Retina (tissue), 1 donor: ENCODE results near the gene ZNF469.

Experiments used
- DNase-seq: peaks from one replicate; pipeline ENCODE4 v3.0.0-alpha.2; 2016

ZNF469 gene, protein sequence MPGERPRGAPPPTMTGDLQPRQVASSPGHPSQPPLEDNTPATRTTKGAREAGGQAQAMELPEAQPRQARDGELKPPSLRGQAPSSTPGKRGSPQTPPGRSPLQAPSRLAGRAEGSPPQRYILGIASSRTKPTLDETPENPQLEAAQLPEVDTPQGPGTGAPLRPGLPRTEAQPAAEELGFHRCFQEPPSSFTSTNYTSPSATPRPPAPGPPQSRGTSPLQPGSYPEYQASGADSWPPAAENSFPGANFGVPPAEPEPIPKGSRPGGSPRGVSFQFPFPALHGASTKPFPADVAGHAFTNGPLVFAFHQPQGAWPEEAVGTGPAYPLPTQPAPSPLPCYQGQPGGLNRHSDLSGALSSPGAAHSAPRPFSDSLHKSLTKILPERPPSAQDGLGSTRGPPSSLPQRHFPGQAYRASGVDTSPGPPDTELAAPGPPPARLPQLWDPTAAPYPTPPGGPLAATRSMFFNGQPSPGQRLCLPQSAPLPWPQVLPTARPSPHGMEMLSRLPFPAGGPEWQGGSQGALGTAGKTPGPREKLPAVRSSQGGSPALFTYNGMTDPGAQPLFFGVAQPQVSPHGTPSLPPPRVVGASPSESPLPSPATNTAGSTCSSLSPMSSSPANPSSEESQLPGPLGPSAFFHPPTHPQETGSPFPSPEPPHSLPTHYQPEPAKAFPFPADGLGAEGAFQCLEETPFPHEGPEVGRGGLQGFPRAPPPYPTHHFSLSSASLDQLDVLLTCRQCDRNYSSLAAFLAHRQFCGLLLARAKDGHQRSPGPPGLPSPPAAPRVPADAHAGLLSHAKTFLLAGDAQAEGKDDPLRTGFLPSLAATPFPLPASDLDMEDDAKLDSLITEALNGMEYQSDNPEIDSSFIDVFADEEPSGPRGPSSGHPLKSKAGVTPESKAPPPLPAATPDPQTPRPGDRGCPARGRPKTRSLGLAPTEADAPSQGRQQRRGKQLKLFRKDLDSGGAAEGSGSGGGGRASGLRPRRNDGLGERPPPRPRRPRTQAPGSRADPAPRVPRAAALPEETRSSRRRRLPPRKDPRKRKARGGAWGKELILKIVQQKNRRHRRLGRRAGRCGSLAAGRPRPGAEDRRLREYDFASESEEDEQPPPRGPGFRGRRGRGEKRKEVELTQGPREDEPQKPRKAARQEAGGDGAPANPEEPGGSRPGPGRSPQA (N-terminal part only)

DNA sequence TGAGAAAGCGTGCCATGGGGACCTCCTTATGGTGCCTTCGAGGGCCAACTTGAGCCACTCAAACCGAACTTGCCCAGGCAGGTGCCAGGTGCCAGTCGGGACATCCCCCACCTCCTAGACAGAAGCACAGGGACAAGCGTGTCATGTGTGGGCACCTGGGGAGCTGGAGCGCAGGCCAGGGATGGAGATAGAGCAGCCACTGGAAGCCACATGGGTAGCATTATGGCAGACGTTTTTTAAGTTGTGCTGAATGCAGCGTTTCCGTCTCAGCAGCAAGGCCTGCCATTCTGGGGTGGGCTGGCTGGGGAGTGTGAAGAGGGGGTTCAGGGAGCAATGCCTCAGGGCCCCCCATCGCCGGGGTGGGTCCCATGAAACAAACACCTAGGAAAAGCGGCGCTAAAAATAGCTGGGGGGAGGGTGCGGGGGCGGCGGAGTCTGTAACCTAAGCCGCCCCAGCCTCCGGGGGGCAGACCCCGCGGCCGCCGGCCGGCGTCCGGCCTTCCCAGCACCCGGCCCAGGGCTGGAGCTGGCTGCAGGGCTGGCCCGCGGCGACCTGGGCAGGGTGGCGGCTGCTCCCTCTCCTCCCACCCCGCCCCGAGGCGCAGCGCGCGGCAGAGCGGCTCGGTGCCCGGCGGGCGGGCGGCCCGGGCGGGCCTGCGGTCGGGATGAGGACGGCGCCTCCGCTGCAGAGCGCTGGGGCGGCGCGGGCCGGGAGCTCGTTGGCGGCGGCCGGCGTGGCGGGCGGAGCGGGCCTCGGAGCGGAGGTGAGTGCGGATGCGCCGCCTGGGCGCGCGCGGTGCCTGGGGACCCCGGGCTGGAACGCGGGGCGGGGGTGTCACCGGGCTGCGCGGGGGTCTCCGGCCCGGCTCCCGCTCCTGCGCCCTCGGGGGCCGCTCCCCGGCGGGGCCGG is at the start of gene ZNF469:
TSS of gene ZNF469 (plus strand) at position 469 of the 910 bp plus-strand sequence. CDS start 44,512 bp downstream, outside the sequence.
- no peak for DNase-seq

DNA sequence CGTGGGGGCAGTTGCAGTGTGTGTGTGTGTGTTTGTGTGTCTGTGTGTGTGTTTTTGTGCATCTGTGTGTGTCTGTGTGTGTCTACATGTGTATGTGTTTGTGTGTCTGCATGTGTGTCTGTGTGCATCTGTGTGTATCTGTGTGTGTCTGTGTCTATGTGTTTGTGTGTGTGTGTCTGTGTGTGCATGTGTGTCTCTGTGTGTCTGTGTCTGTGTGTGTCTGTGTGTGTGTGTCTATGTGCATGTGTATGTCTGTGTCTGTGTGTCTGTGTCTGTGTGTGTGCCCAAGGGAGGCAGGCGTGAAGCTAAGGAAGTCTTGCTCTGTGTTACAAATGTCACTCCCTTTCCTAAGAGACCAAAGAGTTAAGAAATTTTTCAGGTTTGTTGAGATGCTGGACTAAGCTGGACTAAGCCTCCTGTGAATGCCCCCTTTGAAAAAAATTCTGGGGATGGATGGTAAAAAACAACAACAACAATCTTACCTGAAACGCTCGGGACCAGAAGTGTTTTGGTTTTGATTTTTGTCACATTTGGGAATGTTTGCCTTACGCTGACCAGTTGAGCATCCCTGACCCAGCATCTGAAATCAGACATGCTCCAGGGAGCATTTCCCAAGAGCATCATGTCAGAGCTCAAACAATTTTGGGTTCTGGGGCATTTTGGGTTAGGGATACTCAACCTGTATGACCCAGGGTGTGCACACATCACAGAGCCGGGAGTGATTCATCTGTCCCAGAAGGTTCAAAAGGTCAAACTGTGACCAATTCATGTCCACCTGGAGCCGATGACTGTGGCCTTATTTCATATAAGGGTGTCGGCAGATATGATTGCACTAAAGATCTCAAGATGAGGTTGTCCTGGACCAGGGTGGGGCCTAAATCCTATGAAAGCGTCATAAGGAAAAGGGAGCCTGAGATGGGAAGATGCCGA is 48.6 kb upstream of the ZNF469 start:
- DNase-seq: no peak

DNA sequence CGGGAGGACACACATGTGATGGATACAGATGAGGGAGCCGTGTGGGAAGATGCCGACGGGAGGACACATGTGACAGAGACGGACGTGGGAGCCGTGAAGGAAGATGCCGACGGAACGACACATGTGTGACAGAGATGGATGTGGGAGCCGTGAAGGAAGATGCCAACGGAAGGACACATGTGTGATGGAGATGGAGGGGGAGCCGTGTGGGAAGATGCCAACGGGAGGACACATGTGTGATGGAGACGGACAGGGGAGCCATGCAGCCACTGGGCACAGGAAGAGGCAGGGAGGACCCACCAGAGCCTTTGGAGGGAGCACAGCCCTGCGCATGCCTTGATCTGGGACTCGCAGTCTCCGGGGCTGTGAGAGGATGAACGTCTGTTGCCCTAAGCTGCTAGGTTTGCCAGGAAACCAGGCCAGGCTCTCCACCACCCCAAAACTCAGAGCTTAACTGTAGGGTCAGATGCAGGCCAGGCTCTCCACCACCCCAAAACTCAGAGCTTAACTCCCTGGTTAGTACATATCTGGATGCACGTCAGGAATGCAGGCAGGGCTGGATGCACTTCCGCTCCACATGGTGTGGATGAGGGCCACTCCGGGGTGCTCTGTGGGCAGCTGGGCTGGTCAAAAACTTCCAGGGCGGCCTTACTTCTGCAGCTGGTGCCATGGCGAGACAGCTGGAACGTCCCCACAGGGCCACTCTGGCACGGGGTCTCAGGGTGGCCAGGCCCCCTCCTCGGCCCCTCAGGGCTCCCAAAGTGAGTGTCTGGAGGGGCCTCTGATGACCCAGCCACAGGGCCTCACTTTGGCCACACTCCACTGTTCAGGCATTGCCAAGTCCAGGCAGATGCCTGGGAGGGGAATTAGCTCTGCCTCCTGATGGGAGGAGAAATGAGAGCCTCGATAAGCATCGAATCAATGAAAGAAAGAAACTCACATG is 47.7 kb upstream of the ZNF469 start:
- no peak for DNase-seq

DNA sequence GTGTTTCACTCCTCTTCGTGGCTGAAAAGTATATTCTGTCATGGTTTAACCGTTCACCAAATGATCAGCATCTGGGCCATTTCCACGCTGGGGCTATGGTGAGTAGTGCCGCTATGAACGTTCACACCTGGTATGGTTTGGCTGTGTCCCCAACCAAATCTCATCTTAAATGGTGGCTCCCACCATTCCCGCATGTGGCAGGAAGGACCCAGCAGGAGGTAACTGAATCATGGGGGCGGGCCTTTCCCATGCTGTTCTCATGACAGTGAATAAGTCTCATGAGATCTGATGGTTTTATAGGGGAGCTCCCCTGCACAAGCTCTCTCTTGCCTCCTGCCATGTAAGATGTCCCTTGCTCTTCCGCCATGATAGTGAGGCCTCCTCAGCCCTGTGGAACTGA is 45.7 kb upstream of the ZNF469 start:
- no peak for DNase-seq

DNA sequence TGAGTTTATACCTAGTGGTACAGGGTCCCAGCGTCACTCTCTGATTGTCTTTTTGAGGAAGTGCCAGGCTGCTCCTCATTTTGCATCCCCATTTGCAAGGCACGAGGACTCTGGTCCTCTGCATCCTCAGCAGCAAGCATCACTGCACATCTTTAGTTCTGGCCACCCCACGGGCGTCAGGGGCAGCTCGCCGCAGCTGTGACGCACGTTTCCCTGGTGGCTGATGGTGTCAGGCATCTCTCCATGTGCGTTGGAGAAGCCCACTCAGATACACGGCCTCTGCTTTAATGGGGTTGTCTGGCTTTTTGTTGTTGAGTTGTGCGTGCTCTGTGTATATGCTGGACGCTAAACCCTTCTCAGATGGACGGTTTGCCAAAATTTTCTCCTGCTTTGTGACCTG is 45.2 kb upstream of the ZNF469 start:
- no peak for DNase-seq

DNA sequence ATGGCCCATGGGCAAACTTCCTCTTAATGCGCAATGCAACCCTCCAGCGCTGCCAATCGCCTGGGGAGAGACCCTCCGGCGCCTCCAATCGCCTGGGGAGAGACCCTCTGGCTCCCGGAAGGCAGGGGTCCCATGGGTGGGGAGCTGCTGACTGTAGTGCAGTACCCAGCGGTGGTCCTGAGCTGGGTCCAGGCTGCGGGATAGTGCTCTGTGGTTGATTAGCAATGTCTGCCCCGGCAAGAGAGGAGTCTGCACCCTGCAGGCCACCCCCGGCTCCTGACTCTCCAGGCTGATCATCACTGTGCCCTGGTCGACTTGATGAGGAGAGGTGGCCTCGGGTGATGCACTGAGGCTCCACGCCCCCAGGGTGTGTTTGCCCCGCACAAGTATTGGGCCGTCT is 44.6 kb upstream of the ZNF469 start:
- no peak for DNase-seq

DNA sequence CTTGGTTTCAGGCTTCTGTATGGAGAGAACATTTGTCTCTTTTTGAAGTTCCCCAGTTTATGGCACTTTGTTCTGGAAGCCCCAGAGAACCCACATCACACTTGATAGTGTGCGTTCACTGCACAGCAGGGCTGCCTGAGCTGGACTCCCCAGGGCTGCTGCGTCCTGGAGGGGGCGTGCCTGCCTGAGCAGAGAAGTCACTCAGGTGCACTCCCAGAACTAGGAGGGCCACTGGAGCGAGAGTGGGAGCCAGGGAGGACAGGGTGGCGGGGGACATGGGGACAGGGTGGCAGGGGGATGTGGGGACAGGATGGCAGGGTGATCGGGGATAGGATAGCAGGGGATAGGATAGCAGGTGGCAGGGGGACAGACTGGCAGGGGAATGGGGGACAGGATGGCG is 43.9 kb upstream of the ZNF469 start:
- DNase-seq: no peak

DNA sequence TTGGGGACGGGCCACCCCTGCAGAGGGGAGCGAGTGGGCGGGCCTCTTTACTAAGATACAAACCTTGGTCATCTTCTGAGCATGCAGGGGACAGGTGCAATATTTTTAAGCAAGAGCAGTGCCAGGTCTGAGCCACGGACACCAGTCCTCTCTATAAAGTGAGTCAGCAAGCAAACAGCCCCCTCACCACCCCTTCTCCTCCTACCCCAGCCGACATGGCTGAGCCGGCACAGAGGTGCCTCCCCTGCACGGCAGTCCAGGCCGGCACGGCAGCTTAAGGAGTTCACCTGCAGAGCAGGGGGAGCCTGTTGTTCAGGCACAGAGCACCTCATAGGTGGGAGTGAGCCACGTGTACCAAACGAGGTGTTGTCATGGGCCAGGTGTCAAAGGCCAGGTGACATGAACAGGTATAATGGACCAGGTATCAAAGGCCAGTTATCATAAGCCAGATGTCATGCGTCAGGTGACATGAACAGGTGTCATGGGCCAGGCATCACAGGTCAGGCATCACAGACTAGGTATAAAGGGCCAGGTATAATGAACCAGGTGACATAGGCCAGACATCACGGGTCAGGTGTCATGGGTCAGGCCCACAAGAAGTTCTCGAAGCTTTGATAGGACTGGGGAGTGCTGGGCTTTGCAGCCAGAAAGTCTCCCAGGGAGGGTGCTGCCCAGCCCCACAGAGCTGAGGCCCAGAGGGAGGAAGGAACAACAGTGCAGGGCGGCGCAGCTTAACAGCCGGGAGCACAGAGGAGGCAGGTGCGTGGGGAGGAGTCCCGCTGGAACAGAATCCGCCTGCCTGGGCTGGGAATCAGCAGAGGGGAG is 42.6 kb upstream of the ZNF469 start:
- DNase-seq: no peak

DNA sequence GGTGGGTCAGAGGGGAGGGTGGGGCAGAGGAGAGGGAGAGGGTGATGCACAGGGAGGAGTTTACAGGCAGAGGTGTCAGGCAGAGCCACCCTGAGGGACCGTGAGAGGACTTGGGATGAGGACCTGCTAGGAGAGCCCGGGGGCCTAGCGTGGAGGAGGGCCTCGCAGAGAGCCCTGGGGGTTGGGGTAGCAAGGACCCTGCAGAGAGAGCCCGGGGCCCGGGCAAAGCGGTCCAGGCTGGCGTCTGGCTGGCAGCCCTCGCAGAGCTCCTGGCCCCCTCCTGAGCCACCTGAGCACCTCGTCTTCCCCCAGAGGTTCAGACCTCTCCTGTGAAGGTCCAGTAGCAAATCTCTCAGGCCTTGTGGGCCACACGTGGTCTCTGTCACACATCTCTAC is 42.0 kb upstream of the ZNF469 start:
- no peak for DNase-seq

DNA sequence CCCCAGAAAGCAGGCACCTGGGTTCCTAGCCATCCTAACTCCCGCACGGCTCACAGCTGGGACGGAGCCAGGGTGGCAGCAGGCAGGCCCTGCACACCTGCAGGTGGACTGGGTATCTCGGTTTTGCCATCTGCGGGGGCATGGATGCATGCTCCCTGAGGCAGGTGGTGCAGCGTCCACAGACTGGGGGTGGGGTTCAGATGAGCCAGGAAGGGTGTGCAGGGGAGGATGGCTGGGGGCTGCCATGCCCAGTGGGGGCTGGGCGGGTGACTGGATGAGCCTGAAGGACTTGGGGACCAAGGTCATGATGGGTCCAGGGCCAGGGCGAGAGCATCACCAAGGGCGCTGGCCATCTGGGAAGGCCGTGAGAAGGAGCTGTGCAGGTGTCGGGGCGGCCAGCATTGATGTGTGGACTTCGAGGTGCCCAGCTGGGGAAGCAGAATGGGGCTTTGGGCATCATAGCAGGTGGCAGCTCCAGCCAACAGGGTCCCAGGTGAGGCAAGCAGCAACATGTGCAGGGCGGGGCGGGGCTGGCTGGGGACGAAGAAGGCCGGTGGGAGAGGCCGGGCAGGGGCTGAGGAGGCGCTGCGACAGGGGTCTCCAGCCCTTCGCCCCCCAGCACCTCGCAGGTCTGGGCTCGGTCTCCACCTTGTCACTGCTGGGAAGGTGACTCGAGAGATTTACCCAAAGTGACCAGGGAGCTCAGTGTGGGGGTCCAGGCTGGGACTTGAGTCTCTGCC is 41.0 kb upstream of the ZNF469 start:
- no peak for DNase-seq

DNA sequence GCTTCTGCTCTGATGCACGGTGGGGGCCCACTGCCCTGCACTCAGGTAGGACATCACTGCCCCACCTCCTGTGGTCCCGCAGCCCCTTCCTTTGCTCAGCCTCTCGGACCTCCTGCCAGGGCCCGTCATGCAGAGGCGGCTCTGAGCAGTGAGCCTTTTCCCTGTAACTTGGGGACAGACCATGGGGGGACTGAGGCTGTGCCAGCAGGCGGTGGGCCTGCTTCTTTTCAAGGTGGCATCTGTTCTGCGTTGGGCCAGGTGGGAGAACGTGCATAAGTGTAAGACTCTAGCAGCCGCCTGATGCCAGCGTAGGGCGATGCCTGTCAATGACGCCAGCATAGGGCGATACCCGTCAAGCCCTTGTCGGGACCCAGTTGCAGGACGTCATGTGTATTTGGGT is 40.3 kb upstream of the ZNF469 start:
- DNase-seq: no peak

DNA sequence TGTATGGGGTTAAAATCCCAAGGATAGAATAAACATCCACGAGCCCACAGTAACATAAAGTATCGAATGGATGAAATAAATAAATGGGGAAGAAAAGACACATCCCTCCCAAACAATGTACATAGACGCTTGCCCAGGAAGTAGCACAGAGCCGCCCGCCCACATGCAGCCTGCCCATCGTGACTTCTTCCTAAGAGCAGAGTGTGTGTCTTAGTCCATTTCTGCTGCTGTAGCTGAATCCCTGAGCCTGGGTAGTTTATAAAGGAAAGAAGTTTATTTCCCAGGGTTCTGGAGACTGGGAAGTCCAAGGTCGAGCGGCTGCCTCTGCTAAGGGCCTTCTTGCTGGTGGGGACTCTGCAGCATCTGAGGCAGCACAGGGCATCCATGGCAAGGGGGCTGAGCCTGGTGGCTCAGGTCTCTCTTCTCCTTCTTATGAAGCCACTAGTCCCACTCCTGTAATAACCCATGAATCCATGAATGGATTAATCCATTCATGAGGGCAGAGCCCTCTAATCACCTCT is 39.4 kb upstream of the ZNF469 start:
- no peak for DNase-seq

DNA sequence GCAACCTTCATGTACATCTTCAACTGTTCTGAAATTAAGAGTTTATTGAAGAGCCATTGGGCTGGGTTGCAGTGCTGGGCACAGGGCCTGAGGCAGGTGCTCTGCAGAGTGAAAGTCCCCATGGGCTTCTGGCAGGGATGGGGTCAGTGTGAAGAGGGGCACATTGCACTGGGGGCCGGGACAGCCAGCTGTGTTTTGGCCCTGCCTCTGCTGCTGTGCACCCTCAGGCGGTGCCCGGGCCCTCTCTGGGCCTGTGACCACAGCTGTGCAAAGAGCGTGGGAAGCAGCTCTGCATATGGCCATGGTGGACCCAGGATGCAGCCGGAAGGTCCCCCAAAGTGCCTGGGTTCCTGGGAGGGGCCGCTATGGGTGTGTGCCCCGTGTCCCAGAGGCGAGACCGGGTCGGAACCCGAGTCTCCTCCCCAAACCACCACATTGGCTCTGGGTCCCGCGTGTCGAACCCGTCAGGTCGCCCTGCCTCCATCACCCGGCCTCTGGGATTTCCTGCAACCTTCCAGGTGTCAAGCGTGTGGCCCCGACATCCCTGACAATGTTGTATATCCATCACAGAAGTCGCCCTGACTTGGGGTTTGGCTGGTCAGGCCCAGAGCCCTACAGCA is 38.2 kb upstream of the ZNF469 start:
- DNase-seq: no peak

DNA sequence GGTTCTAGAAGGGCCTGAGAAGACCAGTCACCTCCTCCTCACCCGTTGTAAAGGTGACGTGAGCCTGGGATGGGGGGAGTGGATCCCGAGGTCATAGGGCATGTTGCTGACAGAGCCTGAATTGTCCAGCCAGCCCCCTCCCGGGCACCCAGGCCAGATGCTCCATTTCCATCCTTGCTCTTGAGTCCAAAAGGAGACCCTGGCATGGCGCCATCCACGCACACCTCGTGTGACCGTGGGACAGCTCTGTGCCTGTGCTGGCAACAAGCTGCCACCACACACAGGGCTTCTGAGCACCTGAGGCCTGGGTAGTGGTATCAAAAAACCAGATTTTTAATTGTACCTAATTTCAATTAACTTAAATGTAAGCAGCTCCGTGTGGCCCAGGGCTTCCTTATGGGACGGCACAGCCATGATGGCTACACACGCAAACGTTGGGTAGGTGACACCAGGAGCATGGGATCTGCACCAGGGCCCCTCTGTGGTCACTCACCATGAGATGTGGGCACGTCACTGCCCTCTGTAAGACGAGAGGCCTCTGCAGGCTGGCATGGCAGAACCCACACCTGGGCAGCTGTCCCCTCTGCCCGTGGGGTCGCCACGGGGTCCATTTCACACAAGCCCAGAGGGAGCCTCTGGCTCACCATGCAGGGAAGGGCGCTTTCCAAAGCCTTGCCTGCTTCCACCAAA is 37.6 kb upstream of the ZNF469 start:
- no peak for DNase-seq

DNA sequence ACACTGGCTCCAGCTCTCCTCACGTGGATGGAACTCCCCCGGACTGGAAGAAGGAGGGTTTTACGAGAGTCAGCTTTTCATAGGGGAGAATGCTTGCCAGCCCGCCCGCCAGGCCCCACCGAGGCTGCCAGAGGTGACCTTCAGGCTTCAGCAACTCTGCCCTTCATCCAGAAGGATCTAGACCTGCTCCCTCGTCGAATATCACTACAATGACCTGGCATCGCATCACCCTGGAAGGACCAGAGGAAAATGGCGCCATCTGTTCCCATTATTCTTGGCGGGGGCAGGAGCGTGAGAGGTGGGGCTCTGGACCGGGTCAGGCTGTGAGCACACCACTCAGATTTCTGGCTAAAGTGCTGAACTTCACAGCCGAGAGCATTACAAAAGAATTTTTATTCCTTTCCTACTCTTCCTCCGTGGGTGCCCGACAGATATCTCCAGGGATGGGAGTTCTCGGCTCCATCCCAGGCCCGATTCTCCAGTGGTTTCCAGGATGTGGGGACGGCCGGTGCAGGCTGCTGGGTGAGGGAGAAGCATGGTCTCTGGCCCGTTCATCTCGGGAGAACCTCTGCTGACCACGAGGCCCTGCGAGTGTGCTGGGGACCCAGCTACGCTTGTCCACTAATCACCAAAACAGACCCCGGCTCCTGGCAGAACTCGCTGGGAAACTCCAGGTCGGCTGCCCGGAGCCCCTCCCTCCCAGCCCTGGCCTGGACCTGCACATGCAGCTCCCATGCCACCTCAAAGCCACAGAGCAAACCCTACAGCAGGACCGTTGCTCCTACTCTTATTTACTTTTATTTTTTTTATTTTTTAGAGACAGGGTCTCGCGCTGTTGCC is 36.8 kb upstream of the ZNF469 start:
- no peak for DNase-seq
